ENCODE data around the gene PAEP.

GRCh38 chr9:135522137-135522877, 39.2 kb upstream of the PAEP start:
- TF ChIP-seq CTCF (IDR thresholded peaks at IDR 0.05) (no peak), POLR2A (IDR thresholded peaks at IDR 0.05) (no peak)

All from body of pancreas (tissue), 4 donors.